HG02981 (cell line): Measurements from ENCODE around the gene LILRB5.
"Not testable (repeated sequence)": the region's sequence is repeated elsewhere in the genome, so short reads cannot be mapped to it uniquely, and the experiment has no call there.

Experiments used
- ATAC-seq: cut with Tn5 transposase; IDR thresholded peaks from one replicate; pipeline ENCODE4 v1.9.1; 2021; ENCODE audit warnings: mild to moderate bottlenecking, moderate library complexity; ENCODE audit not compliant: unreplicated experiment

The LILRB5 gene

GRCh38 chr19:54245936-54246335 is 11.1 kb downstream of the LILRB5 start:
- no peak for ATAC-seq

GRCh38 chr19:54243809-54244208 is 13.3 kb downstream of the LILRB5 start:
- not testable (repeated sequence) for ATAC-seq

GRCh38 chr19:54242646-54243045 is 14.4 kb downstream of the LILRB5 start, which contains the start of gene LILRA6:
LILRA6 (minus strand) TSS chr19:54242790.
- ATAC-seq: not testable (repeated sequence)

- ATAC-seq: not testable (repeated sequence)
Observed at GRCh38 chr19:54242234-54242633, 14.8 kb downstream of the LILRB5 start.

- not testable (repeated sequence) for ATAC-seq
Observed at GRCh38 chr19:54240372-54241336, 16.4 kb downstream of the LILRB5 start.

- ATAC-seq: not testable (repeated sequence)
Observed at GRCh38 chr19:54239491-54240371, 17.3 kb downstream of the LILRB5 start.

- ATAC-seq: no peak
Observed at GRCh38 chr19:54233941-54234340, 23.1 kb downstream of the LILRB5 start.

- no peak for ATAC-seq
Observed at GRCh38 chr19:54231077-54231931, 25.8 kb downstream of the LILRB5 start.

- ATAC-seq: no peak
Observed at GRCh38 chr19:54230031-54230430, 27.0 kb downstream of the LILRB5 start.

- ATAC-seq: no peak
Observed at GRCh38 chr19:54229146-54229545, 27.9 kb downstream of the LILRB5 start.

GRCh38 chr19:54224619-54225018 is 32.5 kb downstream of the LILRB5 start:
- ATAC-seq: not testable (repeated sequence)

- ATAC-seq: not testable (repeated sequence)
Observed at GRCh38 chr19:54223937-54224281, 33.2 kb downstream of the LILRB5 start.

- not testable (repeated sequence) for ATAC-seq
Observed at GRCh38 chr19:54223277-54223936, 33.7 kb downstream of the LILRB5 start.

- not testable (repeated sequence) for ATAC-seq
Observed at GRCh38 chr19:54222474-54223276, 34.4 kb downstream of the LILRB5 start, which contains the start of gene LILRB3. LILRB3 (minus strand) TSS chr19:54223007; CDS start chr19:54222976, 31 bp downstream.

GRCh38 chr19:54221947-54222346 is 35.1 kb downstream of the LILRB5 start:
- ATAC-seq: not testable (repeated sequence)

GRCh38 chr19:54219702-54220101 is 37.4 kb downstream of the LILRB5 start:
- ATAC-seq: not testable (repeated sequence)

GRCh38 chr19:54218960-54219661 is 38.0 kb downstream of the LILRB5 start:
- no peak for ATAC-seq

GRCh38 chr19:54218259-54218658 is 38.8 kb downstream of the LILRB5 start:
- no peak for ATAC-seq
